ENCODE data around the gene SH3BGRL3.

The SH3BGRL3 gene

GRCh38 chr1:26286064-26286416, 6.2 kb downstream of the SH3BGRL3 start:
- DNase-seq (ENCODE audit: low read depth), result no peak
- no peak overlapping the region for H3K4me3 ChIP-seq (ENCODE audit: low read depth, low read length)
- no peak for TF ChIP-seq CTCF (IDR thresholded peaks at IDR 0.05; ENCODE audit: insufficient read depth, low read depth, low read length, missing control alignments)

- peak overlapping the region; percentile 19 for H3K4me3 ChIP-seq (ENCODE audit: low read depth, low read length)
- no peak for TF ChIP-seq CTCF (IDR thresholded peaks at IDR 0.05; ENCODE audit: insufficient read depth, low read depth, low read length, missing control alignments)
- DNase-seq (ENCODE audit: low read depth), result peak; percentile 94
These were observed 7.3 kb downstream of the SH3BGRL3 start for GRCh38 chr1:26287033-26287711.

GRCh38 chr1:26287811-26288210, 7.9 kb downstream of the SH3BGRL3 start:
- TF ChIP-seq CTCF (IDR thresholded peaks at IDR 0.05; ENCODE audit: insufficient read depth, low read depth, low read length, missing control alignments), result no peak
- H3K4me3 ChIP-seq (ENCODE audit: low read depth, low read length), result peak overlapping the region; percentile 7; the same call in 1 of the 2 replicates
- DNase-seq (ENCODE audit: low read depth), result peak; percentile 10

- TF ChIP-seq CTCF (IDR thresholded peaks at IDR 0.05; ENCODE audit: insufficient read depth, low read depth, low read length, missing control alignments), result no peak
- peak overlapping the region; percentile 34; the same call in 1 of the 2 replicates for H3K4me3 ChIP-seq (ENCODE audit: low read depth, low read length)
- peak; percentile 77 for DNase-seq (ENCODE audit: low read depth)
These were observed 8.5 kb downstream of the SH3BGRL3 start for GRCh38 chr1:26288311-26288941.

- peak; percentile 92 for DNase-seq (ENCODE audit: low read depth)
- no peak for TF ChIP-seq CTCF (IDR thresholded peaks at IDR 0.05; ENCODE audit: insufficient read depth, low read depth, low read length, missing control alignments)
- H3K4me3 ChIP-seq (ENCODE audit: low read depth, low read length), result peak overlapping the region; percentile 34
These were observed 9.5 kb downstream of the SH3BGRL3 start for GRCh38 chr1:26289158-26290059.

- no peak for TF ChIP-seq CTCF (IDR thresholded peaks at IDR 0.05; ENCODE audit: insufficient read depth, low read depth, low read length, missing control alignments)
- H3K4me3 ChIP-seq (ENCODE audit: low read depth, low read length), result no peak overlapping the region; the same call in none of the 2 replicates
- no peak for DNase-seq (ENCODE audit: low read depth)
These were observed 10.4 kb downstream of the SH3BGRL3 start for GRCh38 chr1:26290122-26290881.

All from GM12865 (cell line).